ENCODE results near the gene SLC25A11.

The SLC25A11 gene

GRCh38 chr17:4895657-4896331, 44.1 kb downstream of the SLC25A11 start:
- no peak for DNase-seq (ENCODE audit: low read depth in 2 of 2)

GRCh38 chr17:4895121-4895520, 44.7 kb downstream of the SLC25A11 start:
- DNase-seq (ENCODE audit: low read depth in 2 of 2): no peak

- DNase-seq (ENCODE audit: low read depth in 2 of 2): no peak
Observed at GRCh38 chr17:4893721-4894560, 45.9 kb downstream of the SLC25A11 start.

GRCh38 chr17:4893272-4893671, 46.6 kb downstream of the SLC25A11 start:
- no peak for DNase-seq (ENCODE audit: low read depth in 2 of 2)

GRCh38 chr17:4892499-4893221, 47.2 kb downstream of the SLC25A11 start:
- no peak for DNase-seq (ENCODE audit: low read depth in 2 of 2)

GRCh38 chr17:4891411-4892410, 48.1 kb downstream of the SLC25A11 start:
- DNase-seq (ENCODE audit: low read depth in 2 of 2): no peak

GRCh38 chr17:4887581-4887980, 52.3 kb downstream of the SLC25A11 start:
- no peak for DNase-seq (ENCODE audit: low read depth in 2 of 2)
